Fibroblast of mammary gland (primary cell): Measurements from ENCODE around the gene TANC1.

ENCODE experiments used
- DNase-seq: peaks from one replicate; pipeline ENCODE4 v3.0.0-alpha.2; 2010; ENCODE audit warnings: low read depth
- H3K4me3 ChIP-seq: 2 replicates; pipeline ENCODE4 v1.5.1; 2011; ENCODE audit warnings: low read depth, mild to moderate bottlenecking, low read length, moderate library complexity; ENCODE audit not compliant: control insufficient read depth
- TF ChIP-seq, protein P1 (sequence below): conservative IDR thresholded peaks from 2 replicates; pipeline ENCODE4 v1.5.1; 2011; ENCODE audit warnings: low read depth, low read length, inconsistent platforms; ENCODE audit not compliant: control insufficient read depth, insufficient read depth

The TANC1 gene

GRCh38 chr2:158998551-158999248 lies 30.3 kb downstream of the TANC1 start:
- TF ChIP-seq, protein P1, sequence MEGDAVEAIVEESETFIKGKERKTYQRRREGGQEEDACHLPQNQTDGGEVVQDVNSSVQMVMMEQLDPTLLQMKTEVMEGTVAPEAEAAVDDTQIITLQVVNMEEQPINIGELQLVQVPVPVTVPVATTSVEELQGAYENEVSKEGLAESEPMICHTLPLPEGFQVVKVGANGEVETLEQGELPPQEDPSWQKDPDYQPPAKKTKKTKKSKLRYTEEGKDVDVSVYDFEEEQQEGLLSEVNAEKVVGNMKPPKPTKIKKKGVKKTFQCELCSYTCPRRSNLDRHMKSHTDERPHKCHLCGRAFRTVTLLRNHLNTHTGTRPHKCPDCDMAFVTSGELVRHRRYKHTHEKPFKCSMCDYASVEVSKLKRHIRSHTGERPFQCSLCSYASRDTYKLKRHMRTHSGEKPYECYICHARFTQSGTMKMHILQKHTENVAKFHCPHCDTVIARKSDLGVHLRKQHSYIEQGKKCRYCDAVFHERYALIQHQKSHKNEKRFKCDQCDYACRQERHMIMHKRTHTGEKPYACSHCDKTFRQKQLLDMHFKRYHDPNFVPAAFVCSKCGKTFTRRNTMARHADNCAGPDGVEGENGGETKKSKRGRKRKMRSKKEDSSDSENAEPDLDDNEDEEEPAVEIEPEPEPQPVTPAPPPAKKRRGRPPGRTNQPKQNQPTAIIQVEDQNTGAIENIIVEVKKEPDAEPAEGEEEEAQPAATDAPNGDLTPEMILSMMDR = no peak
- no peak overlapping the region for H3K4me3 ChIP-seq
- DNase-seq = peak; percentile 75

- TF ChIP-seq, protein P1 = no peak
- DNase-seq = peak; percentile 67
- no peak overlapping the region for H3K4me3 ChIP-seq
These were observed 31.0 kb downstream of the TANC1 start for GRCh38 chr2:158999458-158999857.

- DNase-seq = no peak
- H3K4me3 ChIP-seq = no peak overlapping the region
- TF ChIP-seq, protein P1 = no peak
These were observed 31.6 kb downstream of the TANC1 start for GRCh38 chr2:159000072-159000471.

GRCh38 chr2:159002462-159003111 lies 34.1 kb downstream of the TANC1 start:
- DNase-seq = no peak
- no peak overlapping the region for H3K4me3 ChIP-seq
- TF ChIP-seq, protein P1 = no peak

GRCh38 chr2:159003555-159003954 lies 35.1 kb downstream of the TANC1 start:
- TF ChIP-seq, protein P1 = no peak
- DNase-seq = no peak

GRCh38 chr2:159004849-159005248 lies 36.4 kb downstream of the TANC1 start:
- TF ChIP-seq, protein P1 = no peak
- no peak overlapping the region for H3K4me3 ChIP-seq
- DNase-seq = no peak

More at GRCh38 chr2:159003555-159003954, 35.1 kb downstream of the TANC1 start:
- no peak overlapping the region for H3K4me3 ChIP-seq
